Measurements from ENCODE around the gene ATP2A3. TPM values are rescaled to one million over a fixed set of nuclear protein-coding genes. Genes with fewer than 3 reads are reported as not detected.

Gene ATP2A3
- polyA plus RNA-seq, 3 donors = 6.9 to 46.5 (median 9.5) TPM

- Histone ChIP-seq H3K4me3 (replicated peaks in 1 of 3; ENCODE audit: low read depth in 2 of 3, low read length in 3 of 3) (no peak overlapping the region), H3K9me3 (replicated peaks in 1 of 2; ENCODE audit: control insufficient read depth in 1 of 2, insufficient read depth in 1 of 2, low read length in 2 of 2) (no peaks in the 10 kb centered on the region), H3K79me2 (ENCODE audit: insufficient read depth, low read length) (no peaks in the 10 kb centered on the region), H3K36me3 (replicated peaks in 1 of 2; ENCODE audit: control insufficient read depth in 1 of 2, insufficient read depth in 2 of 2, low read length in 2 of 2) (peaks cover 86 to 92% of the 10 kb centered on the region in 2 donors), H3K27me3 (ENCODE audit: control insufficient read depth in 2 of 2, insufficient read depth in 2 of 2, low read length in 2 of 2) (no peaks in the 10 kb centered on the region), H4K20me1 (ENCODE audit: insufficient read depth, low read length) (peaks cover 21% of the 10 kb centered on the region), H3K4me1 (ENCODE audit: control insufficient read depth in 1 of 2, insufficient read depth in 2 of 2, low read length in 2 of 2) (peaks cover 2 to 7% of the 10 kb centered on the region in 2 donors), H3K27ac (ENCODE audit: low read depth in 1 of 2, low read length in 2 of 2) (no peak overlapping the region), H3K4me2 (replicated peaks; ENCODE audit: extremely low read depth, low read length, poor library complexity, severe bottlenecking) (no peak overlapping the region), H3K9ac (ENCODE audit: insufficient read depth, low read length, poor library complexity, severe bottlenecking) (no peak overlapping the region), H2AFZ (ENCODE audit: insufficient read depth, low read depth, low read length, poor library complexity, severe bottlenecking) (no peak overlapping the region)
- Mint-ChIP-seq H3K4me3 (no peak overlapping the region), H3K27ac (no peak overlapping the region), H3K4me1 (peaks cover 8% of the 10 kb centered on the region), H3K36me3 (peaks cover 82 to 93% of the 10 kb centered on the region in 2 donors), H3K27me3 (ENCODE audit: low read depth in 3 of 3) (peaks cover 0 to 3% (median 1%) of the 10 kb centered on the region in 3 donors), H3K9me3 (peaks cover 0 to 1% (median 0%) of the 10 kb centered on the region in 7 donors)
- 99% methylated on average over 16 of the region's 17 CpGs for WGBS (ENCODE audit: insufficient coverage)
- intact Hi-C loops (cut with micrococcal nuclease) = loop anchor here in 1 of 2 donors (10.0 kb wide), 1 partner anchor 274 kb away; no protein-coding TSS in a partner anchor
- no peak for TF ChIP-seq CTCF (IDR thresholded peaks at IDR 0.05)
- DNase-seq = no peak
Observed at GRCh38 chr17:4009186-4009785, 45.0 kb upstream of the ATP2A3 start.

- H4K20me1 ChIP-seq (ENCODE audit: insufficient read depth, low read length) = peaks cover 26% of the 10 kb centered on the region
- H3K36me3 ChIP-seq (replicated peaks in 1 of 2; ENCODE audit: control insufficient read depth in 1 of 2, insufficient read depth in 2 of 2, low read length in 2 of 2) = peaks cover 79 to 85% of the 10 kb centered on the region in 2 donors
- no peak overlapping the region for H3K27ac Mint-ChIP-seq
- no peak overlapping the region for H3K4me3 Mint-ChIP-seq
- H3K79me2 ChIP-seq (ENCODE audit: insufficient read depth, low read length) = no peaks in the 10 kb centered on the region
- H3K9me3 ChIP-seq (replicated peaks in 1 of 2; ENCODE audit: control insufficient read depth in 1 of 2, insufficient read depth in 1 of 2, low read length in 2 of 2) = no peaks in the 10 kb centered on the region
- 98% methylated on average over 19 of the region's 26 CpGs for WGBS (ENCODE audit: insufficient coverage)
- no peak overlapping the region for H3K27ac ChIP-seq (ENCODE audit: low read depth in 1 of 2, low read length in 2 of 2)
- no peak overlapping the region for H2AFZ ChIP-seq (ENCODE audit: insufficient read depth, low read depth, low read length, poor library complexity, severe bottlenecking)
- H3K36me3 Mint-ChIP-seq = peaks cover 75 to 87% of the 10 kb centered on the region in 2 donors
- peaks cover 4 to 14% of the 10 kb centered on the region in 2 donors for H3K4me1 ChIP-seq (ENCODE audit: control insufficient read depth in 1 of 2, insufficient read depth in 2 of 2, low read length in 2 of 2)
- DNase-seq = no peak
- H3K27me3 Mint-ChIP-seq (ENCODE audit: low read depth in 3 of 3) = peaks cover 1 to 9% (median 1%) of the 10 kb centered on the region in 3 donors
- H3K27me3 ChIP-seq (ENCODE audit: control insufficient read depth in 2 of 2, insufficient read depth in 2 of 2, low read length in 2 of 2) = no peaks in the 10 kb centered on the region
- no peak for TF ChIP-seq CTCF (IDR thresholded peaks at IDR 0.05)
- H3K4me3 ChIP-seq (replicated peaks in 1 of 3; ENCODE audit: low read depth in 2 of 3, low read length in 3 of 3) = no peak overlapping the region
- H3K4me2 ChIP-seq (replicated peaks; ENCODE audit: extremely low read depth, low read length, poor library complexity, severe bottlenecking) = no peak overlapping the region
- H3K9me3 Mint-ChIP-seq = peaks cover 0 to 1% (median 0%) of the 10 kb centered on the region in 7 donors
- intact Hi-C loops (cut with micrococcal nuclease) = loop anchor here in 1 of 2 donors (10.0 kb wide), 1 partner anchor 274 kb away; no protein-coding TSS in a partner anchor
- peaks cover 10% of the 10 kb centered on the region for H3K4me1 Mint-ChIP-seq
- no peak overlapping the region for H3K9ac ChIP-seq (ENCODE audit: insufficient read depth, low read length, poor library complexity, severe bottlenecking)
Observed at GRCh38 chr17:4008441-4009185, 44.4 kb upstream of the ATP2A3 start.

Data from CD14-positive monocyte (primary cell).